OCI-LY7 (cell line): ENCODE measurements around the gene CCDC13.

Experiments
- EZH2phosphoT487 ChIP-seq: fragments of 200-600 bp; sonication (generic); IDR thresholded peaks from 2 replicates; pipeline ENCODE4 v1.6.1; 2018; ENCODE audit warnings: low read depth, borderline replicate concordance, mild to moderate bottlenecking, mixed run types, antibody characterized with exemption, low read length, moderate library complexity, mixed read lengths
- TF ChIP-seq, protein P1 (sequence below): fragments of 200-600 bp; sonication (generic); conservative IDR thresholded peaks from 2 replicates; pipeline ENCODE4 v1.5.1; 2014; ENCODE audit warnings: mild to moderate bottlenecking, antibody characterized with exemption, low read length, moderate library complexity, mixed read lengths

DNA sequence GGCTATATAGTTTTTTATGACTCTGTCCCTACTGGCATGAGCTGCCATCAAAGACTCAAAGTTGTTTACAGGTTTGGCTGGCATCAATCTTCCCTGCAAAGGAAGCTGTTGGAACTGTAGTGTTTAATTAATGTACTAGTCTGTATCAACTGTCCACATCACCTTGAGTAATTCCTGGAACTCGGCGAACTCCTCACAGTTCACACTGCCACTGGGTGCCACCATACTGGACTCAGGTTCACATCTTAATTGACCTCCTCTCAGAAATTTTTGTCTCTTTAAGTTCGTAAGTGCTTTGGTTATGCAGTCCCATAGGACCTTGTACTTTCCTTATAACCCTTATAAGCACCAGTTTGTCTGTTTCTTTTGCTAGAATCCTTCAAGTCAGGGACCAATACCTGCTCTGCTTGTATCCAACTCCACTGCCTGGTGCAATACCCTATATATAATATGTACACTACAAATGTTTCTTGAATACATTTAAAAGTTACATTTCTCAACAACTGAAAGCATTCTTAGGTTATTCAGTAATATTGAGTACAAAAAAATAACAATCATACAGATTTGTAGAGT, 28.1 kb upstream of the CCDC13 start:
- TF ChIP-seq, protein P1, sequence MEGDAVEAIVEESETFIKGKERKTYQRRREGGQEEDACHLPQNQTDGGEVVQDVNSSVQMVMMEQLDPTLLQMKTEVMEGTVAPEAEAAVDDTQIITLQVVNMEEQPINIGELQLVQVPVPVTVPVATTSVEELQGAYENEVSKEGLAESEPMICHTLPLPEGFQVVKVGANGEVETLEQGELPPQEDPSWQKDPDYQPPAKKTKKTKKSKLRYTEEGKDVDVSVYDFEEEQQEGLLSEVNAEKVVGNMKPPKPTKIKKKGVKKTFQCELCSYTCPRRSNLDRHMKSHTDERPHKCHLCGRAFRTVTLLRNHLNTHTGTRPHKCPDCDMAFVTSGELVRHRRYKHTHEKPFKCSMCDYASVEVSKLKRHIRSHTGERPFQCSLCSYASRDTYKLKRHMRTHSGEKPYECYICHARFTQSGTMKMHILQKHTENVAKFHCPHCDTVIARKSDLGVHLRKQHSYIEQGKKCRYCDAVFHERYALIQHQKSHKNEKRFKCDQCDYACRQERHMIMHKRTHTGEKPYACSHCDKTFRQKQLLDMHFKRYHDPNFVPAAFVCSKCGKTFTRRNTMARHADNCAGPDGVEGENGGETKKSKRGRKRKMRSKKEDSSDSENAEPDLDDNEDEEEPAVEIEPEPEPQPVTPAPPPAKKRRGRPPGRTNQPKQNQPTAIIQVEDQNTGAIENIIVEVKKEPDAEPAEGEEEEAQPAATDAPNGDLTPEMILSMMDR, result no peak
- TF ChIP-seq EZH2phosphoT487, result no peak
